Right lobe of liver (tissue), 4 donors: Measurements from ENCODE around the gene PXDN.

Source experiments
- POLR2A ChIP-seq: fragments of 450-650 bp; IDR thresholded peaks from one replicate; pipeline ENCODE4 v1.6.1; 2017; ENCODE audit warnings: antibody characterized with exemption, mild to moderate bottlenecking
- TF ChIP-seq, protein P1 (sequence below), 4 donors: fragments of 200-600 bp in 3 of 4; fragments of 450-650 bp in 1 of 4; IDR thresholded peaks; one replicate each; pipeline versions ENCODE4 v1.5.1 to v1.8.0; 2016 to 2022; ENCODE audit warnings: antibody characterized with exemption in 4 of 4, mild to moderate bottlenecking in 2 of 4
- donor health status: DM: no; HTN: no; CAD: no.
- donor health status: DM: no; HTN: no; CAD: no.
- donor health status: DM: no; HTN: yes; CAD: no.

DNA sequence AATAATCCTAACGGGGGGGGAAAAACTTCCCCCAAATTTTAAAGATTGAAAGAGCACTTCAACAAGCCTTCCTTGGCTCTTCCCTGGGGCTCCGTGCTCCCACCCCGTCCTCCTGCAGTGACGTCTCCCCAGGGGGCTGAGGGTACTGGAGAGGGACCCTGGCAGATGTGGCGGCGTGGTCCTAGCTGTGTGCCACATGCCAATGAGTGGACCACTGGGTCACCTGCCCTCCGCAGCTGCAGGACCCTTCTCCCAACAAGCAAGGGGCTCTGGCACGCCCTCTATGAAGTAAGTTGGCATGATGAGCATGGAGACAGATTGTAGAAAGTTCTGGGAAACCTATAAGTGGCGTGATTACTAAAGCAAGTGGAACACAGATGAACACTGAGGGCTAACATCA, 46.7 kb downstream of the PXDN start:
- TF ChIP-seq, protein P1, sequence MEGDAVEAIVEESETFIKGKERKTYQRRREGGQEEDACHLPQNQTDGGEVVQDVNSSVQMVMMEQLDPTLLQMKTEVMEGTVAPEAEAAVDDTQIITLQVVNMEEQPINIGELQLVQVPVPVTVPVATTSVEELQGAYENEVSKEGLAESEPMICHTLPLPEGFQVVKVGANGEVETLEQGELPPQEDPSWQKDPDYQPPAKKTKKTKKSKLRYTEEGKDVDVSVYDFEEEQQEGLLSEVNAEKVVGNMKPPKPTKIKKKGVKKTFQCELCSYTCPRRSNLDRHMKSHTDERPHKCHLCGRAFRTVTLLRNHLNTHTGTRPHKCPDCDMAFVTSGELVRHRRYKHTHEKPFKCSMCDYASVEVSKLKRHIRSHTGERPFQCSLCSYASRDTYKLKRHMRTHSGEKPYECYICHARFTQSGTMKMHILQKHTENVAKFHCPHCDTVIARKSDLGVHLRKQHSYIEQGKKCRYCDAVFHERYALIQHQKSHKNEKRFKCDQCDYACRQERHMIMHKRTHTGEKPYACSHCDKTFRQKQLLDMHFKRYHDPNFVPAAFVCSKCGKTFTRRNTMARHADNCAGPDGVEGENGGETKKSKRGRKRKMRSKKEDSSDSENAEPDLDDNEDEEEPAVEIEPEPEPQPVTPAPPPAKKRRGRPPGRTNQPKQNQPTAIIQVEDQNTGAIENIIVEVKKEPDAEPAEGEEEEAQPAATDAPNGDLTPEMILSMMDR (IDR thresholded peaks at IDR 0.05): no peak
- no peak for TF ChIP-seq POLR2A
